ENCODE data around the gene ZFAND2B.

GRCh38 chr2:219199470-219200211 lies 6.9 kb upstream of the ZFAND2B start:
- TF ChIP-seq POLR2AphosphoS5 (IDR thresholded peaks at IDR 0.05; ENCODE audit: low read depth, low read length) (no peak), SIN3A (IDR thresholded peaks at IDR 0.05; ENCODE audit: borderline replicate concordance, insufficient read depth, low read length) (no peak)
- TF ChIP-seq, protein P1, sequence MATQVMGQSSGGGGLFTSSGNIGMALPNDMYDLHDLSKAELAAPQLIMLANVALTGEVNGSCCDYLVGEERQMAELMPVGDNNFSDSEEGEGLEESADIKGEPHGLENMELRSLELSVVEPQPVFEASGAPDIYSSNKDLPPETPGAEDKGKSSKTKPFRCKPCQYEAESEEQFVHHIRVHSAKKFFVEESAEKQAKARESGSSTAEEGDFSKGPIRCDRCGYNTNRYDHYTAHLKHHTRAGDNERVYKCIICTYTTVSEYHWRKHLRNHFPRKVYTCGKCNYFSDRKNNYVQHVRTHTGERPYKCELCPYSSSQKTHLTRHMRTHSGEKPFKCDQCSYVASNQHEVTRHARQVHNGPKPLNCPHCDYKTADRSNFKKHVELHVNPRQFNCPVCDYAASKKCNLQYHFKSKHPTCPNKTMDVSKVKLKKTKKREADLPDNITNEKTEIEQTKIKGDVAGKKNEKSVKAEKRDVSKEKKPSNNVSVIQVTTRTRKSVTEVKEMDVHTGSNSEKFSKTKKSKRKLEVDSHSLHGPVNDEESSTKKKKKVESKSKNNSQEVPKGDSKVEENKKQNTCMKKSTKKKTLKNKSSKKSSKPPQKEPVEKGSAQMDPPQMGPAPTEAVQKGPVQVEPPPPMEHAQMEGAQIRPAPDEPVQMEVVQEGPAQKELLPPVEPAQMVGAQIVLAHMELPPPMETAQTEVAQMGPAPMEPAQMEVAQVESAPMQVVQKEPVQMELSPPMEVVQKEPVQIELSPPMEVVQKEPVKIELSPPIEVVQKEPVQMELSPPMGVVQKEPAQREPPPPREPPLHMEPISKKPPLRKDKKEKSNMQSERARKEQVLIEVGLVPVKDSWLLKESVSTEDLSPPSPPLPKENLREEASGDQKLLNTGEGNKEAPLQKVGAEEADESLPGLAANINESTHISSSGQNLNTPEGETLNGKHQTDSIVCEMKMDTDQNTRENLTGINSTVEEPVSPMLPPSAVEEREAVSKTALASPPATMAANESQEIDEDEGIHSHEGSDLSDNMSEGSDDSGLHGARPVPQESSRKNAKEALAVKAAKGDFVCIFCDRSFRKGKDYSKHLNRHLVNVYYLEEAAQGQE (IDR thresholded peaks at IDR 0.05; ENCODE audit: insufficient read depth in 1 of 2, low read depth in 2 of 2, low read length in 2 of 2) = no peak
